DND-41 (cell line): ENCODE data around the gene CFAP206.
A peak's percentile ranks its signal among the peaks of the same experiment; 100 is the strongest.

Experiments used
- ATAC-seq: fragments of 200-7000 bp; cut with Tn5 transposase; 3 replicates; pipeline ENCODE4 v1.9.1; 2021; ENCODE audit warnings: low read depth; ENCODE audit not compliant: insufficient read depth
- DNase-seq: peaks from one replicate; pipeline ENCODE4 v3.0.0-alpha.2; 2020
- H2AFZ ChIP-seq: 2 replicates; pipeline ENCODE4 v1.6.0; 2012; ENCODE audit warnings: low read depth, low read length
- H3K27ac ChIP-seq: 2 replicates; pipeline ENCODE4 v1.5.1; 2012; ENCODE audit warnings: low read length, inconsistent platforms
- H3K27me3 ChIP-seq: fragments of 200-600 bp; sonication (generic); 2 replicates; pipeline ENCODE4 v1.6.0; 2012; ENCODE audit warnings: low read length, mild to moderate bottlenecking, inconsistent platforms; ENCODE audit not compliant: insufficient read depth, poor library complexity
- H3K36me3 ChIP-seq: 2 replicates; pipeline ENCODE4 v1.5.1; 2012; ENCODE audit warnings: low read length, inconsistent platforms; ENCODE audit not compliant: insufficient read depth
- H3K4me1 ChIP-seq: 2 replicates; pipeline ENCODE4 v1.5.1; 2012; ENCODE audit warnings: mild to moderate bottlenecking, low read length; ENCODE audit not compliant: insufficient read depth
- H3K4me2 ChIP-seq: 2 replicates; pipeline ENCODE4 v1.6.0; 2012; ENCODE audit warnings: mild to moderate bottlenecking, moderate library complexity, low read length, inconsistent platforms; ENCODE audit not compliant: insufficient read depth
- H3K4me3 ChIP-seq, 2 experiments: fragments of 200-600 bp in 1 of 2; shearing (Covaris generic) in 1 of 2; 2 replicates each; pipeline ENCODE4 v1.5.1; 2012 to 2016; ENCODE audit warnings: inconsistent platforms in 2 of 2, low read length in 2 of 2, mild to moderate bottlenecking in 2 of 2, low read depth in 1 of 2, moderate library complexity in 1 of 2
- H3K79me2 ChIP-seq: 2 replicates; pipeline ENCODE4 v1.6.0; 2012; ENCODE audit warnings: low read length, inconsistent platforms; ENCODE audit not compliant: insufficient read depth
- H3K9ac ChIP-seq: 2 replicates; pipeline ENCODE4 v1.6.0; 2012; ENCODE audit warnings: low read depth, mild to moderate bottlenecking, inconsistent platforms, low read length, moderate library complexity
- H3K9me3 ChIP-seq: 2 replicates; pipeline ENCODE4 v1.5.1; 2012; ENCODE audit warnings: low read length, moderate library complexity, mild to moderate bottlenecking, inconsistent platforms; ENCODE audit not compliant: insufficient read depth, severe bottlenecking
- H4K20me1 ChIP-seq: 2 replicates; pipeline ENCODE4 v1.6.0; 2012; ENCODE audit warnings: low read length; ENCODE audit not compliant: insufficient read depth
- CTCF ChIP-seq: IDR thresholded peaks from 2 replicates; pipeline ENCODE4 v1.5.1; 2012; ENCODE audit warnings: borderline replicate concordance, low read length, moderate library complexity, mild to moderate bottlenecking; ENCODE audit not compliant: poor library complexity, severe bottlenecking; ENCODE audit errors: extremely low read depth
- EZH2 ChIP-seq: IDR thresholded peaks from 3 replicates; pipeline ENCODE4 v1.6.1; 2012; ENCODE audit warnings: borderline replicate concordance, low read depth, mild to moderate bottlenecking, moderate library complexity, low read length, inconsistent platforms; ENCODE audit not compliant: severe bottlenecking

The CFAP206 gene

GRCh38 chr6:87426789-87427188 lies 19.0 kb downstream of the CFAP206 start:
- H3K27me3 ChIP-seq, result peaks cover 5% of the 10 kb centered on the region
- no peak overlapping the region for H2AFZ ChIP-seq
- H3K4me2 ChIP-seq, result no peak overlapping the region
- TF ChIP-seq CTCF (no peak), EZH2 (no peak)
- H4K20me1 ChIP-seq, result no peaks in the 10 kb centered on the region
- no peaks in the 10 kb centered on the region for H3K4me1 ChIP-seq
- no peak overlapping the region for H3K4me3 ChIP-seq
- no peak overlapping the region for H3K9ac ChIP-seq
- no peak overlapping the region for H3K27ac ChIP-seq
- no peaks in the 10 kb centered on the region for H3K9me3 ChIP-seq
- DNase-seq, result no peak
- H3K79me2 ChIP-seq, result no peaks in the 10 kb centered on the region
- H3K36me3 ChIP-seq, result no peaks in the 10 kb centered on the region
- no peak for ATAC-seq

- H3K4me1 ChIP-seq, result no peaks in the 10 kb centered on the region
- H3K36me3 ChIP-seq, result no peaks in the 10 kb centered on the region
- ATAC-seq (no peak), DNase-seq (no peak)
- no peak overlapping the region for H3K9ac ChIP-seq
- no peak overlapping the region for H3K4me3 ChIP-seq
- TF ChIP-seq CTCF (no peak), EZH2 (no peak)
- H3K9me3 ChIP-seq, result no peaks in the 10 kb centered on the region
- H3K4me2 ChIP-seq, result no peak overlapping the region
- no peak overlapping the region for H3K27ac ChIP-seq
- no peaks in the 10 kb centered on the region for H4K20me1 ChIP-seq
- H3K27me3 ChIP-seq, result peaks cover 2% of the 10 kb centered on the region
- H3K79me2 ChIP-seq, result no peaks in the 10 kb centered on the region
- H2AFZ ChIP-seq, result no peak overlapping the region
Measured at GRCh38 chr6:87430499-87430898, 22.7 kb downstream of the CFAP206 start.

- no peak overlapping the region for H2AFZ ChIP-seq
- no peaks in the 10 kb centered on the region for H4K20me1 ChIP-seq
- H3K9ac ChIP-seq, result no peak overlapping the region
- no peaks in the 10 kb centered on the region for H3K79me2 ChIP-seq
- no peak overlapping the region for H3K4me3 ChIP-seq
- no peaks in the 10 kb centered on the region for H3K36me3 ChIP-seq
- no peak for DNase-seq
- peaks cover 2% of the 10 kb centered on the region for H3K27me3 ChIP-seq
- no peak for TF ChIP-seq EZH2
- no peak for TF ChIP-seq CTCF
- H3K27ac ChIP-seq, result no peak overlapping the region
- H3K9me3 ChIP-seq, result no peaks in the 10 kb centered on the region
- ATAC-seq, result no peak
- no peak overlapping the region for H3K4me2 ChIP-seq
- no peaks in the 10 kb centered on the region for H3K4me1 ChIP-seq
Measured at GRCh38 chr6:87431263-87431662, 23.5 kb downstream of the CFAP206 start.

- Histone ChIP-seq H3K4me3 (no peak overlapping the region), H3K4me1 (no peaks in the 10 kb centered on the region), H4K20me1 (no peaks in the 10 kb centered on the region), H3K27me3 (peaks cover 4% of the 10 kb centered on the region), H3K27ac (no peak overlapping the region), H3K36me3 (no peaks in the 10 kb centered on the region), H3K9ac (no peak overlapping the region), H3K4me2 (no peak overlapping the region), H3K9me3 (no peaks in the 10 kb centered on the region), H3K79me2 (no peaks in the 10 kb centered on the region), H2AFZ (no peak overlapping the region)
- no peak for TF ChIP-seq EZH2
- TF ChIP-seq CTCF, result no peak
- DNase-seq (peak; percentile 77), ATAC-seq (peak; percentile 100)
Measured at GRCh38 chr6:87436435-87436834, 28.7 kb downstream of the CFAP206 start.
